ENCODE data around the gene NEK1.
"Not testable (repeated sequence)": the region's sequence is repeated elsewhere in the genome, so short reads cannot be mapped to it uniquely, and the experiment has no call there.

The NEK1 gene

DNA sequence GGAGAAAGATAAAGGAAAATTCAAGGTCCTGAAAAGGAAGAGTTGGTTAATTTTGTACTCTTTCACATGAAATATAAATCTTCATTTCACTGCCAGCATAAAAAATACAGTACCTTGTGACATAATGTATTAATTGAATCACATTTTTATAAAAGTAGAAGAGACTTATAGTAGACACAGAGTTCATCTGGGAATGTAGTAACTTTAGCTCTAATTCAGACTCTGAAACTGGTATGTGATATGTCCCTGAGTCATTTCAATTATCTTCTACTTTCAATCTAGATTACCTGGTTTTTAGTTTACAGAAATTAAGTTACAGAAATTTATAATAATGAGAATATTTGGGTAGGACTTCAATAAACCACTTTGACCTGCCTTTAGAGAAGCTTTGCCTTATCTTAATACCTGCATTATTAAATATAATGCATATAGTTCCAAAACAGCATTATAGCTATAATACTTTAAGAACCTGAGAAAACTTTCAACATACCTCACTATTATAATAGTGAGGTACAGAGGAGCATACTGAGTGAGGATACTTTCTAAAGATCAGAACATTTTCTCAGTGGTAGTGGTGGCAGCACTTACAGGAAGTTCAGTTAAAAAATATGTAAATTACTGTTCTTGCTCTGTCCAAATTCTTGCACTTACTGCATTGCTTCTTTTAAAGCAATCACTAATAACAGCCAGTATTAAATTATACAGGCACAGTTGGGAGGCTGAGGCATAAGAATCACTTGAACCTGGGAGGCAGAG, 11.2 kb downstream of the NEK1 start:
- DNase-seq (ENCODE audit: low read depth in 2 of 2) = no peak

GRCh38 chr4:169594560-169595195, 17.7 kb downstream of the NEK1 start:
- DNase-seq (ENCODE audit: low read depth in 2 of 2) = no peak

DNA sequence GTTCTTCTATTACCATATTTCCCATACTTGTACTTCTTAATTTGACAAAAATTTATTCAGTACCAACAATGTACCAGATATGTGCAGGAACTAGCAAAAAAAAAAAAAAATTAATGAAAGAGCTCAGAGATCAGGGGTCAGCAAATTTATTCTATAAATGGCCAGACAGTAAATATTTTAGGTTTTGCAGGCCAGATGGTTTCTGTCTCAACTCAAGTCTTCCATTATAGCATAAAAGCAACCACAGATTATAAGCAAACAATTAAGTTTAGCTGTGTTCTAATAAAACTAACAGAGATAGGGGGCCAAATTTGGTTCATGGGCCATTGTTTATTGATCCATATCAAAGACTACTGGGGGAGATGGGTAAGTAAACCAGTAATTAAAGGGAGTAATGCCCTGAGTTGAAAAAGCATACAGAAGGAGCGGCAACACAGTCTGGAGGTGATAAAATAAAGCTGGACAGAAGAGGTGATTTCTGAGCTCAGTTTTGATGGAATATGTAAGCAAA, 19.3 kb downstream of the NEK1 start:
- DNase-seq (ENCODE audit: low read depth in 2 of 2) = no peak

GRCh38 chr4:169583563-169583962, 28.8 kb downstream of the NEK1 start:
- no peak for DNase-seq (ENCODE audit: low read depth in 2 of 2)

DNA sequence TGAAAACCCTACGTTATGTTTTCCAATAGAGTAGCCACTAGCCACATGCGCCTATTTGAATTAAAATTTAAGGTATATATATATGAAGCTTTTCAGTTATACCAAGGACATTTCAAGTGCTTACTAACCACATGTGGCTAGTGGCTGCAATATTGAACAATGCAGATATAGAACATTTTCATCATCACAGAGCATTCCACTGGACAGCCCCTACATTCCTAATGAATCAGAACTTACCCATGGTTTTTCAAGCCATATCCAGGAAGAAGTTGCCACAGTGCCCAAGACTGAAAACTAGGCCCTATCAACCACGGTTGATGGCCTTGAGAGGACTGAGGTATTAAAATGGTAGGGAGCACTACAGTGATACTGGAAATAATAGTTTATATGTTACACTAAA, 29.7 kb downstream of the NEK1 start:
- no peak for DNase-seq (ENCODE audit: low read depth in 2 of 2)

- DNase-seq (ENCODE audit: low read depth in 2 of 2) = no peak
Observed at GRCh38 chr4:169582203-169582602, 30.2 kb downstream of the NEK1 start.

DNA sequence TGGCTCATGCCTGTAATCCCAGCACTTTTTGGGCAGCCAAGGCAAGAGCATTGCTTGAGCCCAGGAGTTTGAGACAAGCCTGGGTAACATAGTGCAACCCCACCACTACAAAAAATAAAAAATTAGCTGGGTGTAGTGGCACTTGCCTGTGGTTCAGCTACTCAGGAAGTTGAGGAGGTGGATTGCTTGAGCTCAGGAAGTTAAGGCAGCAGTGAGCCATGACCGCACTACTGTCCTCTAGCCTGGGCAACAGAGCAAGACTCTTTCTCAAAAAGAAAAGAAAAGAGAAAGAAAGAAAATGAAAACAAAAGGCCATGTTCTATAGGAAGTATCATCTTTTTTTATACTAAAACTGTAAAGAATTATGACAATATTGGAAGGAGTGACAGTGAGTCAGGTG, 38.5 kb downstream of the NEK1 start:
- DNase-seq (ENCODE audit: low read depth in 2 of 2) = no peak

DNA sequence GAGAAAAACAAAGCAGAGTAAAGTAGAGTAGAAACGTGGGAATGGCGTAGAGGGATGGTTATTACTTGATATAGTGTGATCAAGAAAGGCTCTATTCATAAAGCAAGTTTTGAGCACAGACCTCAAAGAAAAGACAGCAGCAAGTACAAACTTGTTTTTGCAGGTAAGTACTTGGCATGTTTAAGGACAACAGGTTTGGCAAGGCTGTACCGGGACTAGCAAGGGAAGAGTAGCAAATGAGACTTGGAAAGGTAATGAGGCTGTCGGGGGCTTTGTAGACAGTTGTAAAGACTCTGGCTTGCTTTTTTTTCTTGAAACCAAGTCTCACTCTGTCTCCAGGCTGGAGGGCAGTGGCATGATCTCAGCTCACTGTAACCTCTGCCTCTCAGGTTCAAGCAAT, 40.9 kb downstream of the NEK1 start:
- DNase-seq (ENCODE audit: low read depth in 2 of 2) = no peak

DNA sequence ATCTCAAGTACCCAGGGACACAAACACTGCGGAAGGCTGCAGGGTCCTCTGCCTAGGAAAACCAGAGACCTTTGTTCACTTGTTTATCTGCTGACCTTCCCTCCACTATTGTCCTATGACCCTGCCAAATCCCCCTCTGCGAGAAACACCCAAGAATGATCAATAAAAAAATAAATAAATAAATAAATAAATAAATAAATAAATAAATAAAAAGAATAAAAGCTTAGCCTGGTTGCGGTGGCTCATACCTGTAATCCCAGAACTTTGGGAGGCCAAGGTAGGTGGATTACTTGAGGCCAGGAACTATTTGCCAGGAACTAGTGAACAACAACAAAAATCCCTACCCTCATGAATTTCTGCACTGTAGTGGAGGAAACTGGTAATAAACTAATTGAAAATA, 41.4 kb downstream of the NEK1 start:
- not testable (repeated sequence) for DNase-seq (ENCODE audit: low read depth in 2 of 2)

DNA sequence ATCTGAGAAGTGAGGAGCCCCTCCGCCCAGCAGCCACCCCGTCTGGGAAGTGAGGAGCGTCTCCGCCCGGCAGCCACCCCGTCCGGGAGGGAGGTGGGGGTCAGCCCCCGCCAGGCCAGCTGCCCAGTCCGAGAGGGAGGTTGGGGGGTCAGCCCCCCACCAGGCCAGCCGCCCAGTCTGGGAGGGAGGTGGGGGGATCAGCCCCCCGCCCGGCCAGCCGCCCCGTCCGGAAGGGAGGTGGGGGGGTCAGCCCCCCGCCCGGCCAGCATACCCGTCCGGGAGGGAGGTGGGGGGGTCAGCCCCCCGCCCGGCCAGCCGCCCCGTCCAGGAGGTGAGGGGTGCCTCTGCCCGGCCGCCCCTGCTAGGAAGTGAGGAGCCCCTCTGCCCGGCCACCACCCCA, 42.1 kb downstream of the NEK1 start:
- DNase-seq (ENCODE audit: low read depth in 2 of 2) = not testable (repeated sequence)

GRCh38 chr4:169569188-169569587, 43.2 kb downstream of the NEK1 start:
- DNase-seq (ENCODE audit: low read depth in 2 of 2) = not testable (repeated sequence)

DNA sequence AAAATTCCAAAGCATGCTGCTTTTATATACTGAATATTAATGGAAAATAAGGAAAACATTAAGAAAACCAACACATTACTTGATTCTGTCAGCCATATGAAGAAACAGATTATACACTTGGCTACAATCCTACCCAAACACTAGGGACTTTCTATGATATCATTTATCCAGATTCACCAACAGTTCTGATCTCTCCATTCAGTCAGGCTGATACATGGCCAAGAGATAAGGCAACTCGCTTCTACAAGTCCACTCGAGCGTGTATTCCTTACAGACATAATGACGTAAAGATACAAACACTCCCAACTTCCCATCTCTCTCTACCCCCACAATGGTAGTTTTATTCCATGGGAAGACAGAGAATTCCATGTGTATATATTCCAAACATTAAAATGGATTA, 44.5 kb downstream of the NEK1 start:
- no peak for DNase-seq (ENCODE audit: low read depth in 2 of 2)

GRCh38 chr4:169566021-169566818, 46.2 kb downstream of the NEK1 start:
- DNase-seq (ENCODE audit: low read depth in 2 of 2) = peak in 1 of 2 donors; percentile 8

DNA sequence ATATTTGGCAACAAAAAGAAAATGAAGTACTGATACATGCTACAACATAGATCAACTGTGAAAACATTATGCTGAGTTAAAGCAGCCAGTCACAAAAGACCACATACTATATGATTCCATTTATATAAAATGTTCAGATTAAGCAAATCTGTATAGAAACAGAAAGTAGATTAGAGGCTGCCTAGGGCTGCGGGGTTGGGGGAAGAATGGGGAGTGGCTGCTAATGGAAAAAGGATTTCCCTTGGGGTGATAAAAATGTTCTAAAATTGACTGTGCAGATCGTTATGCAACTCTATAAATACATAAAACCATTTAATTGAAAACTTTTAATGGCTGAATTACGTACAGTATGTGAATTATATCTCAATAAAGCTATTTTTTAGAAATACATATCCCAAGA, 46.8 kb downstream of the NEK1 start:
- no peak for DNase-seq (ENCODE audit: low read depth in 2 of 2)

- no peak for DNase-seq (ENCODE audit: low read depth in 2 of 2)
Observed at GRCh38 chr4:169557061-169557636, 55.2 kb downstream of the NEK1 start.

- not testable (repeated sequence) for DNase-seq (ENCODE audit: low read depth in 2 of 2)
Observed at GRCh38 chr4:169546548-169546947, 65.8 kb downstream of the NEK1 start.

DNA sequence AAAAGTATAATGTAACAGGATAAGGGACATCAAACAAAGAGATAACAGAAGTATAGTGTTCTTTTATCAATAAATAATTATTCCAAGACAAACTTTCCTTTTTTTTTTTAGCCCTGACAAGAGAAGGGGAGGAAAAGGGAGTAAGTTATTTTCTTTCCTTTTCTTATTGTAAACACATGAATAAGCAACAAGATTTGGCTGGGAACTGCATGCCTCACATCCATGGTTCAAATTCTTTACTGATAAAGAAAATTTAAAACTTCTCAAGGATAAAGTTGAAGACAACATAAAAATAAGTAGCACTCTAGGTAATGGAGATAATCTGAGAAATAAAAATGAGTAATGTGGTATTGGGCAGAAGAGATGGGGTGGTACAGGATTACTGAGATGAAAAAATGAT, 71.6 kb downstream of the NEK1 start:
- no peak for DNase-seq (ENCODE audit: low read depth in 2 of 2)

DNA sequence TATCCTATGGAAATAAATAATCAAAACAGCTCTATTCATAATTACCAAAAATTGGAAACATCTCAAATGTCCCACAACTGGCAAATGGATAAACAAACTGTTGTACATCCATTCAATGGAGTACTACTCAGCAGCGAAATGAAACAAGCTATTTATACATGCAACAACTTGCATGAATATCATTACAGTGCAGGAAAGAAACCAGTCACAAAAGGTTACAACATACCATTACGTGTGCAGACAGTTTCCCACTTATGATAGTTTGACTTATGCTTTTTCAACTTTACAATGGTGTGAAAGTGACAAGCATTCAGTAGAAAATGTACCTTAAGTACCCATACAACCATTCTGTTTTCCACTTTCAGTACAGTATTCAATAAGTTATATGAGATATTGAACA, 82.3 kb downstream of the NEK1 start:
- DNase-seq (ENCODE audit: low read depth in 2 of 2) = no peak

- no peak for DNase-seq (ENCODE audit: low read depth in 2 of 2)
Observed at GRCh38 chr4:169523796-169524195, 88.6 kb downstream of the NEK1 start.

DNA sequence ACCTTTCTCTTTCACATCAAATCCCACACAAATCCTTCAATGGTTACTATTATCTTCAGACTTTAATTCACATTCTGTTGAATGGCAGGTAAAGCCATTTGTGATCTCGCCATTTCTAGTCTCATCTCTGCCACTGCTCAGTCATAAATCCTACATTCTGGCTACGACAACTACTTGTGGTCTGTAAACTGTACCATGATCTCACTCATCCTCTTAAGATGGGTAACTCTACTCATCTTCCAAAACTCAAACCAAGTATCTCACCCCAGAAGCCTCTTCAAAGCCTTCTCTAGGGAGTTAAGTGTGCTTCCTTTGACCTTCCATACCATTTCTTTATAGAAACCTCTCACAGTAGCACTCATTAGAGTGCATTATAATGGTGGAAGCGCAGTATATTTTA, 101.8 kb downstream of the NEK1 start:
- DNase-seq (ENCODE audit: low read depth in 2 of 2) = no peak

DNA sequence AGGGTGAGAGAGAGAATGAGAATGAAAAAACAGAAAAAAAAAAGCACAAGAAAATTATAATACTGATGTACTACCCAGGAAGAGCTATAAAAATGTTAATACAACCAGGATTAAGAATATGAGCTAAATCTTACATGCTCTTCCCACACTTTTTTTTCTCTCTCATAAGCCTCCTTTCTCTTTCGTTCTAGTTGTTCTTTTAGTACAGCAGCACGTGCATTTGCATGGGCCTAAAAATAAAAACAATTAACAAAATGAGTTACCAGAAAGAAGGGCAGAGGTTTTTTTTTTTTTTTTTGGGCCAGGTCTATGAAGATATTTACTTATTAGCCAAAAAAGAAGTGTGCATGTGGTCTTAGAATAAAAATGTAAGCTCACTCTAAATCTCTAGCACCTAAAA, 105.5 kb downstream of the NEK1 start:
- DNase-seq (ENCODE audit: low read depth in 2 of 2) = no peak

DNA sequence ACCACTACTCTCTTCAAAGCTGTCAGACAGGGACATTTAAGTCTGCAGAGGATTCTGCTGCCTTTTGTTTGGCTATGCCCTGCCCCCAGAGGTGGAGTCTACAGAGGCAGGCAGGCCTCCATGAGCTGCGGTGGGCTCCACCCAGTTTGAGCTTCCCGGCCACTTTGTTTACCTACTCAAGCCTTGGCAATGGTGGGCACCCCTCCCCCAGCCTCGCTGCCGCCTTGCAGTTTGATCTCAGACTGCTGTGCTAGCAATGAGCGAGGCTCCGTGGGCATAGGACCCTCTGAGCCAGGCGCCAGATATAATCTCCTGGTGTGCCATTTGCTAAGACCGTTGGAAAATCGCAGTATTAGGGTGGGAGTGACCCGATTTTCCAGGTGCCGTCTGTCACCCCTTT, 112.5 kb downstream of the NEK1 start:
- DNase-seq (ENCODE audit: low read depth in 2 of 2) = not testable (repeated sequence)

All from stimulated activated CD4-positive, alpha-beta T cell treated with anti-CD3 and anti-CD28 coated beads, Interleukin-1b, Interleukin-23, amount 100 ng/mL, for 4 hours (primary cell).